Measurements from ENCODE around the gene CEACAM19.
"Not testable (repeated sequence)": the region's sequence is repeated elsewhere in the genome, so short reads cannot be mapped to it uniquely, and the experiment has no call there.

CEACAM19 gene

GRCh38 chr19:44660081-44660480 lies 11.2 kb upstream of the CEACAM19 start:
- Mint-ChIP-seq H3K9me3 (no peaks in the 10 kb centered on the region), H3K27ac (no peak overlapping the region), H3K4me3 (no peak overlapping the region), H3K36me3 (ENCODE audit: low read depth) (peaks cover 15% of the 10 kb centered on the region), H3K27me3 (no peaks in the 10 kb centered on the region), H3K4me1 (ENCODE audit: low read depth) (peaks cover 6% of the 10 kb centered on the region)

- Mint-ChIP-seq H3K4me3 (no peak overlapping the region), H3K36me3 (ENCODE audit: low read depth) (peaks cover 9% of the 10 kb centered on the region), H3K27me3 (no peaks in the 10 kb centered on the region), H3K4me1 (ENCODE audit: low read depth) (peaks cover 6% of the 10 kb centered on the region), H3K27ac (no peak overlapping the region), H3K9me3 (no peaks in the 10 kb centered on the region)
Observed at GRCh38 chr19:44661205-44661604, 10.1 kb upstream of the CEACAM19 start.

- peaks cover 5% of the 10 kb centered on the region for H3K4me1 Mint-ChIP-seq (ENCODE audit: low read depth)
- peaks cover 5% of the 10 kb centered on the region for H3K36me3 Mint-ChIP-seq (ENCODE audit: low read depth)
- H3K27me3 Mint-ChIP-seq: no peaks in the 10 kb centered on the region
- no peak overlapping the region for H3K4me3 Mint-ChIP-seq
- no peak overlapping the region for H3K27ac Mint-ChIP-seq
- H3K9me3 Mint-ChIP-seq: no peaks in the 10 kb centered on the region
Observed at GRCh38 chr19:44661904-44662303, 9.4 kb upstream of the CEACAM19 start.

- no peaks in the 10 kb centered on the region for H3K9me3 Mint-ChIP-seq
- H3K36me3 Mint-ChIP-seq (ENCODE audit: low read depth): peaks cover 5% of the 10 kb centered on the region
- no peaks in the 10 kb centered on the region for H3K27me3 Mint-ChIP-seq
- H3K27ac Mint-ChIP-seq: no peak overlapping the region
- H3K4me1 Mint-ChIP-seq (ENCODE audit: low read depth): no peaks in the 10 kb centered on the region
- no peak overlapping the region for H3K4me3 Mint-ChIP-seq
Observed at GRCh38 chr19:44662691-44663385, 8.4 kb upstream of the CEACAM19 start.

GRCh38 chr19:44663996-44664395 lies 7.3 kb upstream of the CEACAM19 start:
- no peaks in the 10 kb centered on the region for H3K36me3 Mint-ChIP-seq (ENCODE audit: low read depth)
- H3K9me3 Mint-ChIP-seq: no peaks in the 10 kb centered on the region
- H3K4me1 Mint-ChIP-seq (ENCODE audit: low read depth): no peaks in the 10 kb centered on the region
- no peak overlapping the region for H3K4me3 Mint-ChIP-seq
- H3K27ac Mint-ChIP-seq: no peak overlapping the region
- H3K27me3 Mint-ChIP-seq: no peaks in the 10 kb centered on the region

- H3K9me3 Mint-ChIP-seq: no peaks in the 10 kb centered on the region
- no peak overlapping the region for H3K4me3 Mint-ChIP-seq
- no peaks in the 10 kb centered on the region for H3K27me3 Mint-ChIP-seq
- no peaks in the 10 kb centered on the region for H3K36me3 Mint-ChIP-seq (ENCODE audit: low read depth)
- no peak overlapping the region for H3K27ac Mint-ChIP-seq
- H3K4me1 Mint-ChIP-seq (ENCODE audit: low read depth): no peaks in the 10 kb centered on the region
Observed at GRCh38 chr19:44664976-44665375, 6.3 kb upstream of the CEACAM19 start.

DNA sequence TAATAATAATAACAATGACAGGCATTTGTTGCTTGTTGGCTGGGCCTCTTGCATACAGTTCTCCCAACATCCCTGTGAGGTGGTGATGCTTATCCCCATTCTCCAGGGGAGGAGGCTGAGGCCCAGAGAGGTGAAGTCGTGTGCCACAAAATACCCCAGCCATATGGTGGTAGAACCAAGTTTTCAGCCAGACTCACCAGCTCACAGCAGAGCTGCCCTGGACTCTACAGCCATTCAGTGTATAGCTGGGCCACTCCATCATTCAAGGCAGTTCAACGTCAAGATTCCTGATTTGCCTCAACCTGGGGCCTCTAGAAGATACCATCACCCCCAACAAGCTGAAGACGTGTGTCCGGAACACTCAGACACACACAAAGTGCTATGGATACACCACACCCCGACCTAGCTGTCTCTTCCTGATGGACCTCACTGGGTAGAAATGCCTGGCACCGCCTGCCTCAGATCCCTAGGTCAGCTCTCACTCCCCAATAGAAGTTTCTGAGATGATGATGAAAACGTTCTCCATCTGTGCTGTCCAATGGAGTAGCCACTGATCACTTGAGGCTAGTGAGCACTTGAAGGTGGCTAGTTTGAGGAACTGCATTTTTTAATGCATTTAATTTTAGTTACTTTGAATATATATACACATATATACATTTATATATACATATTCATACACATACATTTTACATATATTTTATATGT lies 4.3 kb upstream of the CEACAM19 start:
- no peaks in the 10 kb centered on the region for H3K9me3 Mint-ChIP-seq
- no peaks in the 10 kb centered on the region for H3K4me1 Mint-ChIP-seq (ENCODE audit: low read depth)

GRCh38 chr19:44668985-44669764 lies 2.1 kb upstream of the CEACAM19 start:
- Mint-ChIP-seq H3K9me3 (no peaks in the 10 kb centered on the region), H3K4me1 (ENCODE audit: low read depth) (no peaks in the 10 kb centered on the region), H3K27ac (peak overlapping the region; percentile 10), H3K27me3 (no peaks in the 10 kb centered on the region), H3K36me3 (ENCODE audit: low read depth) (no peaks in the 10 kb centered on the region), H3K4me3 (no peak overlapping the region)

More for the DNA sequence above, 4.3 kb upstream of the CEACAM19 start:
- no peaks in the 10 kb centered on the region for H3K27me3 Mint-ChIP-seq
- no peak overlapping the region for H3K27ac Mint-ChIP-seq
- no peaks in the 10 kb centered on the region for H3K36me3 Mint-ChIP-seq (ENCODE audit: low read depth)
- H3K4me3 Mint-ChIP-seq: no peak overlapping the region

DNA sequence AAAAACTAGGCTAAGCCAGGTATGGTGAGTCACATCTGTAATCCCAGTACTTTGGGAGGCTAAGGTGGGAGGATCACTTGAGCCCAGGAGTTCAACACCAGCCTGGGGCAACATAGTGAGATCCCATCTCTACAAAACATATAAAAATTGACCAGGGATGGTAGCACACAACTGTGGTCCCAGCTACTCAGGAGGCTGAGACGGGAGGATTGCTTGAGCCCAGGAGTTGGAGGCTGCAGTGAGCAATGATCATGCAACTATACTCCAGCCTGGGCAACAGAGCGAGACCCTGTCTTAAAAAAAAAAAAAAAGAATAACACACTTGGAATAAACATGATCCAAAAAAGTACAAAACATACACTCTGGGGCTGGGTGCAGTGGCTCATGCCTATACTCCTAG lies 1.3 kb upstream of the CEACAM19 start:
- not testable (repeated sequence) for H3K36me3 Mint-ChIP-seq (ENCODE audit: low read depth); H3K27ac Mint-ChIP-seq; H3K27me3 Mint-ChIP-seq; H3K4me3 Mint-ChIP-seq; H3K4me1 Mint-ChIP-seq (ENCODE audit: low read depth); H3K9me3 Mint-ChIP-seq

- H3K4me1 Mint-ChIP-seq (ENCODE audit: low read depth): no peaks in the 10 kb centered on the region
- no peaks in the 10 kb centered on the region for H3K36me3 Mint-ChIP-seq (ENCODE audit: low read depth)
- no peak overlapping the region for H3K4me3 Mint-ChIP-seq
- no peaks in the 10 kb centered on the region for H3K27me3 Mint-ChIP-seq
- no peak overlapping the region for H3K27ac Mint-ChIP-seq
- H3K9me3 Mint-ChIP-seq: no peaks in the 10 kb centered on the region
Observed at GRCh38 chr19:44672226-44672625, 944 bp downstream of the CEACAM19 start.

DNA sequence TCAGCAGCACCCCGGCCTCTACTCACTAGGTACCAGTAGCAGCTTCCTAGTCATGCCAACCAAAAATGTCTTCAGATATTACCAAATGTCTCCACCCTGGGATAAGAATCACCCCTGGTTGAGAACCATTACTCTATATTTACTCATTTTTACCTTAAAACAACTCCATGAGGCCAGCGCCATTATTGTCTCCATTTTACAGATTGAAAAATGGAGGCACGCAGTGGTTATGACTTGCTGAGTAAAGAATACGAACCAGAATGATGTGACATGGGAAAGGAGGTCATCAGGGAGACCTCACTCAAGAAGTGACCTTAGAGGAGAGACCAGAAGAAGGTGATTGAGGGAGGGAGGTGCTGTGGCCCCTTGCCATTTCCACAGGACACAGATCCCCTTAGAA lies 2.2 kb downstream of the CEACAM19 start:
- H3K4me3 Mint-ChIP-seq: no peak overlapping the region
- H3K27me3 Mint-ChIP-seq: no peaks in the 10 kb centered on the region
- H3K36me3 Mint-ChIP-seq (ENCODE audit: low read depth): no peaks in the 10 kb centered on the region
- H3K27ac Mint-ChIP-seq: no peak overlapping the region
- no peaks in the 10 kb centered on the region for H3K4me1 Mint-ChIP-seq (ENCODE audit: low read depth)
- H3K9me3 Mint-ChIP-seq: no peaks in the 10 kb centered on the region

DNA sequence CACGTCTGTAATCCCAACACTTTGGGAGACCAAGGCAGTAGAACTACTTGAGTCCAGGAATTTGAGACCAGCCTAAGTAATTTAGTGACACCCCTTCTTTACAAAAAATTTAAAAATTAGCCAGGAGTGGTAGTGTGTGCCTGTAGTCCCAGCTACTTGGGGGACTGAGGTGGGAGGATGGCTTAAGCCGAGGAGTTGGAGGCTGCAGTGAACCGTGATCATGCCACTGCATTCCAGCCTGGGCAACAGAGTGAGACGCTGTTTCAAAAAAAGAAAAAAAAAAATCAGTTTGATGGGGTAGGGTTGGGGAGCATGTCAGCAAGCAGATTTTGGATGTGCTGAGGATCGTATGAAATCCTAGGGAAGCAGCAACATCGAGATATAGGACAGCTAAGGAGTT lies 4.2 kb downstream of the CEACAM19 start:
- H3K27ac Mint-ChIP-seq: no peak overlapping the region

GRCh38 chr19:44677019-44677811 lies 5.9 kb downstream of the CEACAM19 start:
- Mint-ChIP-seq H3K4me1 (ENCODE audit: low read depth) (no peaks in the 10 kb centered on the region), H3K27ac (no peak overlapping the region), H3K9me3 (no peaks in the 10 kb centered on the region), H3K27me3 (no peaks in the 10 kb centered on the region), H3K36me3 (ENCODE audit: low read depth) (no peaks in the 10 kb centered on the region), H3K4me3 (no peak overlapping the region)

More for the DNA sequence above, 4.2 kb downstream of the CEACAM19 start:
- no peak overlapping the region for H3K4me3 Mint-ChIP-seq
- no peaks in the 10 kb centered on the region for H3K9me3 Mint-ChIP-seq
- no peaks in the 10 kb centered on the region for H3K27me3 Mint-ChIP-seq
- no peaks in the 10 kb centered on the region for H3K36me3 Mint-ChIP-seq (ENCODE audit: low read depth)
- H3K4me1 Mint-ChIP-seq (ENCODE audit: low read depth): no peaks in the 10 kb centered on the region

- Mint-ChIP-seq H3K27me3 (peaks cover 5% of the 10 kb centered on the region), H3K27ac (no peak overlapping the region), H3K4me1 (ENCODE audit: low read depth) (peaks cover 16% of the 10 kb centered on the region), H3K36me3 (ENCODE audit: low read depth) (no peaks in the 10 kb centered on the region), H3K9me3 (no peaks in the 10 kb centered on the region), H3K4me3 (no peak overlapping the region)
Observed at GRCh38 chr19:44680536-44680935, 9.3 kb downstream of the CEACAM19 start.

Data from stimulated activated naive CD8-positive, alpha-beta T cell treated with anti-CD3 and anti-CD28 coated beads, Interleukin-15, Interleukin-2, amounts not matched to agents 100 ng/mL and 50 ng/mL, for 24 hours (primary cell).